Activated CD4-positive, alpha-beta T cell treated with anti-CD3 and anti-CD28 coated beads for 4 hours (primary cell): ENCODE results near the gene PTPN22.

Experiments
- DNase-seq, 2 donors: peaks; one replicate each; pipeline ENCODE4 v3.0.0-alpha.2; 2020

Gene PTPN22

GRCh38 chr1:113793878-113794834, 77.4 kb downstream of the PTPN22 start:
- no peak for DNase-seq

DNA sequence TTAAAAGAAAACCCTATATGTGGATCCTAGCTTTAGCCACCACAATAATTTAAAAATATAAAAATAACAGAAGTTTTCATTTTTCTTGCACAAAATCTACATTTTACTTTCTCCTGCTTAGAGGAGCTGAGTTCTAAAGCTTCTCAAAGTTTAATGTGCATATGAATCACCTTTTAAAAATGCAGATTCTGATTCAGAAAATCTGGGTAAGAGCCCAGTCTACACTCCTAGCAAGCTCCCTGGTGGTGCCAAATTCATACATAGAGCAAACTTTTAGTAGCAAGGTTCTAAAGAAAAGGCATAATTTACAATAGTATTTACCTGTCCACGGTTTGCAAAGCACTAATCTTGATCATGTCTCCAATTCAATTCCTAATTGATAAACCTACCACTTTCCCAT, 78.5 kb downstream of the PTPN22 start:
- DNase-seq = no peak

DNA sequence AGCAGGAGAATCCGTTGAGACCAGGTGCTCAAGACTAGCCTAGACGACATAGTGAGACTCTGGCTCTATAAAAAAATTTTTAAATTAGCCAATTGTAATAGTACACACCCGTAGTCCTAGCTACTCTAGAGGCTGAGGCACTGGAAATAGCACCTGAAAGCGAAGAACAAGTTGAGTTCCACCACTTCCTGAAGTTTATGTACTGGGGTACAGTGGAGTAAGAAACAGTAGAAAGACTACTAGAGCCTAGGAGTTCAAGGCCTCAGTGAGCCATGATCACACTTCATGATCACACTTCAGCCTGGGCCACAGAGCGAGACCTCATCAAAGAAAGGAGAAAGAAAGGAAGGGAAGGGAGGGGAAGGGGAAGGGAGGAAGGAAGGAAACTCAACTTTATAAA, 79.0 kb downstream of the PTPN22 start:
- no peak for DNase-seq

DNA sequence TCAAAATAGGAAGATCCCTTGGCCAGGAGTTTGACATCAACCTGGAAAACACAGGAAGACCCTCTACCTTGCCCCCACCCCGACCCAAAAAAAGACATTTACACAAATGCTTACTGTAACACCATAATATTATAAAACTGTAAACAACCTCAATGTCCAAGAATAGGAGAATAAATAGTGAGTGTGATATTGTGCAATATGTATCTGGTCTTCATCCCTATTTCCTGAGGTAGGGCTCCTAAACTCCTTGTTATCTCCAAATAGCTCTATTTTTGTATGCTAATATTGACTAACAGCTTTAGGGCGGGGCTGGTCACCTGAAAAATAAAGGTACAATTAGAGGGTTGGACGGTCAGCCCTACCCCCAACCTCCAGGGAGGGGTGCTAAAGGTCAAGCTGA, 82.7 kb downstream of the PTPN22 start:
- no peak for DNase-seq

- no peak for DNase-seq
Observed at GRCh38 chr1:113787663-113788062, 83.8 kb downstream of the PTPN22 start.

GRCh38 chr1:113786069-113786468, 85.4 kb downstream of the PTPN22 start:
- DNase-seq = no peak

DNA sequence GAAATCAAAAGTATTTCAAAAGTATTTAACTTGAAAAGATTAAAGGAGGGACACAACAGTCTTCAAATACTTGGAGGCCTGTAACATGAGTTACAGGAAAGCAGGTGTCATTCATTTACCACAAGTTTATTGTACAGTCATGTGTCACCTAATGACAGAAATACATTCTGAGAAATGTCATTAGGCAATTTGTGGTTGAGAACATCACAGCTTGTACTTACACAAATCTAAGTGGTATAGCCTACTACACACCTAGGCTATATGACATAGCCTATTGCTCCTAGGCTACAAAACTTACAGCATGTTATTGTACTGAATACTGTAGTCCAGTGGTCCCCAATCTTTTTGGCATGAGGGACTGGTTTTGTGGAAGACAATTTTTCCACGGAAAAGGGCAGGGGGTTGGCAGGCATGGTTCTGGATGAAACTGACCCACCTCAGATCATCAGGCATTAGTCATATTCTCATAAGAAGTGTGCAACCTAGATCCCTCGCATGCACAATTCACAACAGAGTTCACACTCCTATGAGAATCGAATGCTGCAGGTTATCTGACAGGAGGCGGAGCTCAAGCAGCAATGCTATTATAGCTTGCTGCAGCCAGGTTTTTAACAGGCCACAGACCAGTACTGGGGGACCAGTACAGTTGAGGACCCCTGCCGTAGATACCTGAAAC, 87.3 kb downstream of the PTPN22 start:
- DNase-seq = peak in 1 of 2 donors; percentile 2

DNA sequence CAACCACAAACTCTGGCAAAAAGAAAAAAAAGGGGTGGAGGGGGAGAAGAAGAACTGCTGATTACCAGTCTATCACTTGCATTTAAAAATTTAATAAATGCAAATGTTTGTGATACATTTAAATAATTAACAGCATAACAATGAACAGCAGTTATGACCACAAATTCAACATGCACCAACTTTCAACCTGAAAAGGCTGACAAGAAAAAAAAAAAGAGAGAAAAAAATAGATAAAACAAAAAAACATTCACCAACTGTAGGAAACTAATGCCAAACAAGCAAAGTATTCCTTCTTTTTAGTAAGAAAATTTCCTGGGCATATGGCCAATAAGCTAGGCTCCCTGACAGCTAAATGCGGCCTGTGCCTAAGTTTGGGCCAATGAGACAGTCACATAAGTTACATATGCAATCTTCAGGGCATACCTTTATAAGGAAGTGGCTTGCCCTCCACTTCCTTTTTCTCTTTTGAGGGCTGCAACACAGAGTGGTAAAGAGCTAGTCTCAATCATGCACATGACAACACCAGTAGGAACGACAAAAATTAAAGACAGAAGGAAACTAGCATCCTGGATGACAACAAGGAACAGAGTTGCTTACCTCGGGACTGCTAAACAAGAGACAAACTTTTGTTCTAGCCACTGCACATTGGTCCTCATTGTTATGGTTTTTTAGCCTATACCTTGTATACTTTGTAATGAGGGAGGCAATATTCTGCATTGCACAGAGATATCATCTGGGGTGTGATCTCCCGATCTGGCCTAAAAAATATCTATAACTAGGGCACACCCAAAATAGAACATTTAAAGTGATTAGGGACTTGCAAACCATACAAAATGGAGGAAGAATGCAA, 88.0 kb downstream of the PTPN22 start:
- peak; percentile 24 to 26 for DNase-seq

GRCh38 chr1:113782406-113782805, 89.1 kb downstream of the PTPN22 start:
- no peak for DNase-seq

DNA sequence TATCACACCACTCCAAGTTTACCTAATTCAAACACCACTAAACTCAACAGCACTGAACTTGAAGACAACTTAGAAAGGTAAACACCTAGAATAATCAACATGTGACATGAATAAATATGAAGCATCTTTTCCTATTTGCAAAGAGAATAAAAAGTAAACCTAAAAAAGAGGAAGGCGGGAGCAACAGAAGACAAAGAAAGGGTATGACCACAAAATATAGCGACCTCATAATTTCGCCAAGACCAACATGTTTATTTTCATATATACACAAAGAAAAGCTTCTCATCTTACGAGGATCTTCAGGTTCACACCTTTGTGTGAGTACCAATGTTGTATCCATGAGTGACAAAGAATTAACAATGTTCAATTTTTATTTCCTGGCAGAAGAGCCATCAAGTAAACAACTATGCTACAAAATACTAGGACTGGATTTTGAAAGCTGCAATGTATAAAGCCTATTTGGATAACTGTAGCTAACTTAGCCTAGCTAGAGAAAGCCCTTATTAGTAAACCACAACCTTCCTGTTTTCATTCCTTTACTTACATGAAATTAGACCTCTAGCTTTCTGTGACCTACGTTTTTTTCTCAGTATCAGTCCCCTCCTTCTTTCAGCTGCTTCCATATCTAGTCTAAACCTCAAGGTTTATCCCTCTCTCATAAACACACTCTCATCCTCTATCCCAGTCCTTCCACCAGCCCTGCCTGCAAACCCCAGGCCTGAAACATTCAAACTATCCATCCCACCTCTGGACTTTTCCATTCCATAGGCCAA, 91.0 kb downstream of the PTPN22 start:
- DNase-seq = no peak

DNA sequence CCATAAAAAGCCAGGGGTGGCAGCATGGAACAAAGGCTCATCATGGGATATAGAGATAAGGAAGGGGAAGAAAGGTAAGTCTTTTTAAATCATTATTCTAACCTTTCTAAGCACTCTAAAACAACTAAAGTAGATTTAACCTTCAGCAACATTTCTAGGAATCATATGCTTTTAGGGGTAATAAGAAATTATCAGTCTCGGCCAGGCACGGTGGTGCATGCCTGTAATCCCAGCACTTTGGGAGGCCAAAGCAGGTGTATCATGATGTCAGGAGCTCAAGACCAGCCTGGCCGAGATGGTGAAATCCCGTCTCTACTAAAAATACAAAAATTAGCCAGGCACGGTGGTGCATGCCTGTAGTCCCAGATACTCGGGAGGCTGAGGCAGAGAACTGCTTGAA, 92.0 kb downstream of the PTPN22 start:
- DNase-seq = no peak

DNA sequence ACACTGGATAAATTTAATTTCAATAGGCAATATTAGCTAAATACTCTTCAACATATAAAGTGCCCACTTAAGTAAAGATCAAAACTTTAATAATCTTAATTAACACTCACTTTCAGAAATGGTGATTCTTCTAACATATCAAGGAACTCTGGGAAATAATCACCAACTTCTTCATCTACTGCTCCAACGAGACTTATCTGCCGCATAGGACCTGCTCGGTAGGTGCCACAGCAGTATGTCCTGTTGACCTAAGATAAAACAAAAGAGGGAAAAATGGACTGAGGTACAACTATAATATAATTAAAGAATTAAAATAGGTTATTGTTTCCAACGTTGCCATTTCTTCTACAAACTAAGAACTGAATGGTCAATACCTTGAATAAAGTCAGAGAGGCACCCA, 94.0 kb downstream of the PTPN22 start:
- DNase-seq = no peak

DNA sequence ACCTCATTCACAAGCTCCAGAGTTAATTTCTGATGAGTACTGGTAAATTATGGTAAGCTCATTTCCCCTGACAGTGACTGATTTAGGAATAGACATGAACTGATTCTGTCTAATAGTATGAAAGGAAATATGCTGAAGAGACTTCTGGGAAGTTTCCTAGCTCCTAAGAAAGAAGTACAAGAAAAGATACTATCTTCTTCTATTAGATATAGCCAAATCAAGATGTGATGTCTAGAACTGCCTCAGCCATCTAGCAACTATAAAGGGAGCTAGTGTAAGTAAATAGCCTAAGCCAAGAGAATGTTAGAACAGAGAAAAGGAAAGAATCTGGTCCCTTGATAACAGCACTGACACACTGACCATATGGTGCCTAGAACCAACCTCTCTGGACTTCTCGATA, 101.5 kb downstream of the PTPN22 start:
- DNase-seq = no peak

- DNase-seq = no peak
Observed at GRCh38 chr1:113769601-113769970, 101.9 kb downstream of the PTPN22 start.

DNA sequence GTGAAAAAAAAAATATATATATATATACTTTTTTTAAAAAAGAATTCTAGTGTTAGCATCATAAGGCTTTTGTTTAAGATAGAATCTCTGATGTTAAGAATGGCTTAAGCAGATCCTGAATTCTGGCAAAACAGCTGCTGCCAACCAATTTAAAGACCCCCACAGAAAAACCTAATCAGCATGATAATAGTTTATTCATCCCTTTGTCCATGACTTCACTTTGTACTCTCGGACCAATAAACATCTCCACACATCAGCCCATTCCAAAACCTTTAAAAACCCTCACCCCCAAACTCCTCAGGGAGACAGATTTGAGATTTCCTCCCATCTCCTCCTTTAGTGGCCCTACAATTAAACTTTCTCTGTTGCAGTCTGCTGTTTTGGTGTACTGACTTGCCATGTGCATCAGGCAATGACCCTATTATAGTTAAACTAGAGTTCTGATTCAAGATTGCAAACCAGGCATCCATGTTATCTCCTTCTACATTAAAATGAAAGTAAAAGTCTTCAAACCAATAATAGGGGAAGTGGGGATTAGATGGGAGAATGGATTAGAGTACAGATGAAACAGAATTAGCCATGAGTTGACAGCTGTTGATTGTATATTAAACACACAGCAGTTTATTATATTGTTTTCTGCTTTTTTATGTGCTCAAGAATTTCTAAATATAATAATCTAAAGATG, 102.5 kb downstream of the PTPN22 start:
- DNase-seq = no peak

DNA sequence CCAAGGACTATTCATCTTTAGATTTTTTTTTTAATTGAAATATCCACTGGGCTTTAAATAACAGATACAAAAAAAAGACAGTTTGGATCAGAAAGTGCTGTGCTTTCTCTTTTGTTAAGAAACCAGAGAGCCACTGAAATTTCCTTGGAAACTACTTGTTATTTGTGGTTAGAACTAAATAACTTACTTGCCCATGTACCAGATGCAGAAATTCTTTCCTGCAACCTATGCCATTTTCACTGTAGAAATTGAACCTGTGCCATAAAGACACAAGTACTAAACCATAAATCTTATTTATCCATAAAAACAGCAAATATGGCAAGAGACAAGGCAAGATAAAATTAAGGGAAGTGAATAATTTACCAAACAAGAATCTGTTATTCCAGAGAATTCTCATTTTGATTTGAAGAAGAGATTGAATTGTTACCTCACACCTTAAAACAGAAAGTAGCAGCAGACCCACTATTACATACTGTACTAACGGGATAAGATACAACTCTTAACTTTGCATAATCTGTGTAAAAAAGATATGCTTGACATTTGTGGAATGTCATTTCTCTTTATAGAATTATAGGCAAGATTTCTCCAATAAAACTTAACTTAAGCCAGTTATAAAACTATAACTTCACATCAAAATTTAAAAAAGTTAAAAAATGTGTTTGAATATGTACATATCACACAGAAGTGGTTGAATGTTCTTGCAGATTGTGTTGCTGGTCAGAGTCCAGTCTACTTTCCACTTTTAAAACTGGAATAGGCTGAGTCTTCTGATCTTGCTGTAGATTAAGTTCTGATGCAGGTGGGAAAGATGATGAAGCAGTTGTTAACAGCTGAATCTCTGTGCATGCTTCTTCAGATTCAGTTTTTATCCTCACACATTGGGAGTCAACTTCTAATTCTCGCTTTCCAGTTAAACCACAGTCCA, 105.9 kb downstream of the PTPN22 start:
- DNase-seq = no peak
